A673 (cell line): ENCODE measurements around the gene CCNY. TPM values are rescaled to one million over a fixed set of nuclear protein-coding genes. Genes with fewer than 3 reads are reported as not detected.
"Not testable (repeated sequence)": the region's sequence is repeated elsewhere in the genome, so short reads cannot be mapped to it uniquely, and the experiment has no call there.

ENCODE experiments used
- BruUV-seq: library from RNA; stranded (reverse); fragments of 400-500 nt; replicated peaks from 2 replicates; lab custom pipeline; 2021; lab: Mats Ljungman, UMichigan
- CTCF ChIA-PET: fragments of 300-600 bp; sonication (Branson Sonifier 250); formaldehyde crosslinking; loops from one replicate; lab custom pipeline; 2022; ENCODE audit warnings: antibody characterized with exemption; lab: Charles Lee
- POLR2A ChIA-PET: fragments of 300-600 bp; sonication (Branson Sonifier 250); formaldehyde crosslinking; loops from one replicate; lab custom pipeline; 2022; ENCODE audit warnings: antibody characterized with exemption; ENCODE audit not compliant: low non-redundant PET; lab: Charles Lee
- DNase-seq: peaks from one replicate; pipeline ENCODE4 v3.0.0-alpha.2; 2015; ENCODE audit warnings: low spot score
- H3K27ac ChIP-seq: fragments of 200-600 bp; sonication (generic); 2 replicates; pipeline ENCODE4 v1.5.1; 2016; ENCODE audit warnings: mixed run types, low read depth, mild to moderate bottlenecking, mixed read lengths, antibody characterized with exemption, low read length; ENCODE audit not compliant: poor library complexity, severe bottlenecking
- H3K27me3 ChIP-seq: fragments of 200-600 bp; sonication (generic); replicated peaks from 2 replicates; pipeline ENCODE4 v1.6.1; 2017; ENCODE audit warnings: mixed run types, low read depth, mild to moderate bottlenecking, mixed read lengths, antibody characterized with exemption, low read length; ENCODE audit not compliant: insufficient read depth, poor library complexity
- H3K36me3 ChIP-seq: fragments of 200-600 bp; sonication (generic); 2 replicates; pipeline ENCODE4 v1.6.1; 2016; ENCODE audit warnings: mixed run types, mild to moderate bottlenecking, mixed read lengths, antibody characterized with exemption, low read length; ENCODE audit not compliant: insufficient read depth, poor library complexity, severe bottlenecking
- H3K4me1 ChIP-seq: fragments of 200-600 bp; sonication (generic); 2 replicates; pipeline ENCODE4 v1.6.1; 2017; ENCODE audit warnings: mixed run types, mild to moderate bottlenecking, mixed read lengths, antibody characterized with exemption, low read length; ENCODE audit not compliant: insufficient read depth, poor library complexity, severe bottlenecking
- H3K4me3 ChIP-seq: fragments of 200-600 bp; sonication (generic); 2 replicates; pipeline ENCODE4 v1.5.1; 2016; ENCODE audit warnings: low read depth, mixed run types, mild to moderate bottlenecking, mixed read lengths, low read length; ENCODE audit not compliant: poor library complexity, severe bottlenecking
- H3K9me3 ChIP-seq: fragments of 200-600 bp; sonication (generic); 2 replicates; pipeline ENCODE4 v1.6.1; 2016; ENCODE audit warnings: mixed run types, low read depth, mild to moderate bottlenecking, mixed read lengths, antibody characterized with exemption, low read length; ENCODE audit not compliant: poor library complexity, severe bottlenecking
- CTCF ChIP-seq: fragments of 300-800, 200-600 bp; sonication (generic); conservative IDR thresholded peaks from 2 replicates; pipeline ENCODE4 v1.5.1; 2017; ENCODE audit warnings: low read depth, mild to moderate bottlenecking, antibody characterized with exemption, low read length, moderate library complexity, mixed read lengths
- EZH2 ChIP-seq: fragments of 200-600 bp; sonication (generic); IDR thresholded peaks from 2 replicates; pipeline ENCODE4 v1.6.1; 2017; ENCODE audit warnings: borderline replicate concordance, low read depth, mild to moderate bottlenecking, mixed read lengths, antibody characterized with exemption, low read length; ENCODE audit not compliant: poor library complexity, severe bottlenecking
- intact Hi-C: fragments of 100-400 bp; cut with micrococcal nuclease; formaldehyde crosslinking; loops from one replicate; pipeline ENCODE4 v1.10.0; 2022; ENCODE audit not compliant: unreplicated experiment
- total RNA-seq: library from RNA; stranded (reverse); gene quantifications from 2 replicates; pipeline ENCODE4 v1.2.3, GENCODE V29; 2021

Gene CCNY
- total RNA-seq, 1 experiment from 2014 or later: 84.8 TPM

GRCh38 chr10:35306852-35307251 is 29.5 kb upstream of the CCNY start:
- DNase-seq: no peak
- POLR2A ChIA-PET: no interaction called here
- H3K36me3 ChIP-seq: no peaks in the 10 kb centered on the region
- no peaks in the 10 kb centered on the region for H3K9me3 ChIP-seq
- peaks cover 11% of the 10 kb centered on the region for H3K4me1 ChIP-seq
- no peak for TF ChIP-seq CTCF
- no peak overlapping the region for H3K27ac ChIP-seq
- intact Hi-C loops: no loop called here
- H3K27me3 ChIP-seq: no peaks in the 10 kb centered on the region
- H3K4me3 ChIP-seq: no peak overlapping the region
- CTCF ChIA-PET: no interaction called here
- no TSS peak for BruUV-seq

- no TSS peak for BruUV-seq
- no peak for DNase-seq
- peaks cover 11% of the 10 kb centered on the region for H3K4me1 ChIP-seq
- no peaks in the 10 kb centered on the region for H3K36me3 ChIP-seq
- no peak overlapping the region for H3K4me3 ChIP-seq
- no peak overlapping the region for H3K27ac ChIP-seq
- CTCF ChIA-PET: no interaction called here
- TF ChIP-seq CTCF (no peak), EZH2 (no peak)
- no peaks in the 10 kb centered on the region for H3K9me3 ChIP-seq
- POLR2A ChIA-PET: no interaction called here
- intact Hi-C loops: no loop called here
- no peaks in the 10 kb centered on the region for H3K27me3 ChIP-seq
These were observed 29.0 kb upstream of the CCNY start for GRCh38 chr10:35307297-35307696.

GRCh38 chr10:35308809-35309208 is 27.5 kb upstream of the CCNY start:
- intact Hi-C loops: no loop called here
- H3K27ac ChIP-seq: no peak overlapping the region
- H3K4me3 ChIP-seq: no peak overlapping the region
- TF ChIP-seq EZH2 (no peak), CTCF (no peak)
- DNase-seq: no peak
- POLR2A ChIA-PET: no interaction called here
- no peaks in the 10 kb centered on the region for H3K27me3 ChIP-seq
- H3K36me3 ChIP-seq: no peaks in the 10 kb centered on the region
- CTCF ChIA-PET: no interaction called here
- H3K9me3 ChIP-seq: no peaks in the 10 kb centered on the region
- BruUV-seq: no TSS peak
- peaks cover 11% of the 10 kb centered on the region for H3K4me1 ChIP-seq

GRCh38 chr10:35314142-35314541 is 22.2 kb upstream of the CCNY start:
- H3K4me1 ChIP-seq, H3K9me3 ChIP-seq, BruUV-seq, CTCF ChIA-PET, intact Hi-C loops, H3K27ac ChIP-seq, POLR2A ChIA-PET, DNase-seq, H3K4me3 ChIP-seq, H3K27me3 ChIP-seq: not testable (repeated sequence)
- H3K36me3 ChIP-seq: peaks cover 14% of the 10 kb centered on the region

GRCh38 chr10:35315235-35315634 is 21.1 kb upstream of the CCNY start:
- H3K4me3 ChIP-seq, H3K4me1 ChIP-seq, DNase-seq, H3K27ac ChIP-seq, BruUV-seq, POLR2A ChIA-PET, H3K9me3 ChIP-seq, H3K27me3 ChIP-seq, CTCF ChIA-PET, intact Hi-C loops: not testable (repeated sequence)
- peaks cover 18% of the 10 kb centered on the region for H3K36me3 ChIP-seq
